ENCODE measurements around the gene ACTL9. TPM values are rescaled to one million over a fixed set of nuclear protein-coding genes. Genes with fewer than 3 reads are reported as not detected.
"Not testable (repeated sequence)": the region's sequence is repeated elsewhere in the genome, so short reads cannot be mapped to it uniquely, and the experiment has no call there.

The ACTL9 gene, protein sequence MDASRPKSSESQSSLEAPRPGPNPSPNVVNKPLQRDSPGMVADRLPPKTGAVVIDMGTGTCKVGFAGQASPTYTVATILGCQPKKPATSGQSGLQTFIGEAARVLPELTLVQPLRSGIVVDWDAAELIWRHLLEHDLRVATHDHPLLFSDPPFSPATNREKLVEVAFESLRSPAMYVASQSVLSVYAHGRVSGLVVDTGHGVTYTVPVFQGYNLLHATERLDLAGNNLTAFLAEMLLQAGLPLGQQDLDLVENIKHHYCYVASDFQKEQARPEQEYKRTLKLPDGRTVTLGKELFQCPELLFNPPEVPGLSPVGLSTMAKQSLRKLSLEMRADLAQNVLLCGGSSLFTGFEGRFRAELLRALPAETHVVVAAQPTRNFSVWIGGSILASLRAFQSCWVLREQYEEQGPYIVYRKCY
- total RNA-seq (2013), result not detected
- polyA plus RNA-seq, result not detected
- polyA minus RNA-seq, result not detected in 2 replicates
- 0 to 0.23 (median 0) reads per million in 11 experiments for total RNA-seq

DNA sequence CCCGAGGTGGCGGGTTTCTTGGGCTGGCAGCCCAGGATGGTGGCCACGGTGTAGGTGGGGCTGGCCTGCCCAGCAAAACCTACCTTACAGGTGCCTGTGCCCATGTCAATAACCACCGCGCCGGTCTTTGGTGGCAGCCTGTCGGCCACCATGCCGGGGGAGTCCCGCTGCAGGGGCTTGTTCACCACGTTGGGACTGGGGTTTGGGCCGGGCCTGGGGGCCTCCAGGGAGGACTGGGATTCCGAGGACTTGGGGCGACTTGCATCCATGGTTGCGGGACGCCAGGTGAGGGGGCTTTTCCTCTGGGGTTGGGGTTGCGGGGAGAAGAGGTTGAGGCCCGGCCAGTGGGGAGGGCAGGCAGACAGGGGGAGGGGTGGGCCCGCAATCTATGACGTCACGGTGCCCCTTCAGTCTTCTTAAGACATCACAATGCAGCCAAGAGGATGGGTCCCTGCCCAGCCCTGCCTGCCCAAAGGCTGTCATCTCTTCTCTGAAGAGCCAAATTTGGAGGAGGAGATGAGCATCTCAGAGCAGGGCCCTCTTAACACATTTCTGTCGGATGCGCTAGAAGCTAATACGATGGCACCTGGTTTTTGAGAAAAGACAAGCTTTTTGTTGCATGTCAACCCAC, at the start of gene ACTL9:
Gene ACTL9, minus strand, starts transcription at position 363 of the 631 bp plus-strand sequence. Its CDS starts 94 bp downstream, at position 269.
- TF ChIP-seq, protein P1, sequence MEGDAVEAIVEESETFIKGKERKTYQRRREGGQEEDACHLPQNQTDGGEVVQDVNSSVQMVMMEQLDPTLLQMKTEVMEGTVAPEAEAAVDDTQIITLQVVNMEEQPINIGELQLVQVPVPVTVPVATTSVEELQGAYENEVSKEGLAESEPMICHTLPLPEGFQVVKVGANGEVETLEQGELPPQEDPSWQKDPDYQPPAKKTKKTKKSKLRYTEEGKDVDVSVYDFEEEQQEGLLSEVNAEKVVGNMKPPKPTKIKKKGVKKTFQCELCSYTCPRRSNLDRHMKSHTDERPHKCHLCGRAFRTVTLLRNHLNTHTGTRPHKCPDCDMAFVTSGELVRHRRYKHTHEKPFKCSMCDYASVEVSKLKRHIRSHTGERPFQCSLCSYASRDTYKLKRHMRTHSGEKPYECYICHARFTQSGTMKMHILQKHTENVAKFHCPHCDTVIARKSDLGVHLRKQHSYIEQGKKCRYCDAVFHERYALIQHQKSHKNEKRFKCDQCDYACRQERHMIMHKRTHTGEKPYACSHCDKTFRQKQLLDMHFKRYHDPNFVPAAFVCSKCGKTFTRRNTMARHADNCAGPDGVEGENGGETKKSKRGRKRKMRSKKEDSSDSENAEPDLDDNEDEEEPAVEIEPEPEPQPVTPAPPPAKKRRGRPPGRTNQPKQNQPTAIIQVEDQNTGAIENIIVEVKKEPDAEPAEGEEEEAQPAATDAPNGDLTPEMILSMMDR (IDR thresholded peaks at IDR 0.05), result no peak
- Mint-ChIP-seq H3K4me1 (peaks cover 29% of the 10 kb centered on the region), H3K36me3 (no peaks in the 10 kb centered on the region), H3K27me3 (ENCODE audit: low read depth in 3 of 3) (peaks cover 17 to 57% (median 28%) of the 10 kb centered on the region in 3 donors), H3K4me3 (peak within 1 kb of the TSS in 1 of 2 donors; percentile 28), H3K9me3 (peaks cover 0 to 5% (median 0%) of the 10 kb centered on the region in 7 donors), H3K27ac (no peak within 1 kb of the TSS)
- WGBS (ENCODE audit: insufficient coverage), result 79% methylated on average over 22 of the region's 23 CpGs
- no peaks in the 10 kb centered on the region for H3K79me2 ChIP-seq (ENCODE audit: insufficient read depth, low read length)
- no peaks in the 10 kb centered on the region for H4K20me1 ChIP-seq (ENCODE audit: insufficient read depth, low read length)
- H3K27me3 ChIP-seq (ENCODE audit: control insufficient read depth in 2 of 2, insufficient read depth in 2 of 2, low read length in 2 of 2), result no peaks in the 10 kb centered on the region
- H3K9ac ChIP-seq (ENCODE audit: insufficient read depth, low read length, poor library complexity, severe bottlenecking), result no peak within 1 kb of the TSS
- DNase-seq, result no peak
- H3K27ac ChIP-seq (ENCODE audit: low read depth in 1 of 2, low read length in 2 of 2), result no peak within 1 kb of the TSS
- no peaks in the 10 kb centered on the region for H3K9me3 ChIP-seq (replicated peaks in 1 of 2; ENCODE audit: control insufficient read depth in 1 of 2, insufficient read depth in 1 of 2, low read length in 2 of 2)
- H3K4me1 ChIP-seq (ENCODE audit: control insufficient read depth in 1 of 2, insufficient read depth in 2 of 2, low read length in 2 of 2), result peaks cover 15 to 26% of the 10 kb centered on the region in 2 donors
- no peak within 1 kb of the TSS for H2AFZ ChIP-seq (ENCODE audit: insufficient read depth, low read depth, low read length, poor library complexity, severe bottlenecking)
- no peak within 1 kb of the TSS for H3K4me3 ChIP-seq (replicated peaks in 1 of 3; ENCODE audit: low read depth in 2 of 3, low read length in 3 of 3)
- no peak within 1 kb of the TSS for H3K4me2 ChIP-seq (replicated peaks; ENCODE audit: extremely low read depth, low read length, poor library complexity, severe bottlenecking)
- intact Hi-C loops (cut with micrococcal nuclease), result loop anchor here in 1 of 2 donors (10.0 kb wide), 1 partner anchor 84 kb away; the partner anchor contains the start of gene ADAMTS10
- H3K36me3 ChIP-seq (replicated peaks in 1 of 2; ENCODE audit: control insufficient read depth in 1 of 2, insufficient read depth in 2 of 2, low read length in 2 of 2), result no peaks in the 10 kb centered on the region

DNA sequence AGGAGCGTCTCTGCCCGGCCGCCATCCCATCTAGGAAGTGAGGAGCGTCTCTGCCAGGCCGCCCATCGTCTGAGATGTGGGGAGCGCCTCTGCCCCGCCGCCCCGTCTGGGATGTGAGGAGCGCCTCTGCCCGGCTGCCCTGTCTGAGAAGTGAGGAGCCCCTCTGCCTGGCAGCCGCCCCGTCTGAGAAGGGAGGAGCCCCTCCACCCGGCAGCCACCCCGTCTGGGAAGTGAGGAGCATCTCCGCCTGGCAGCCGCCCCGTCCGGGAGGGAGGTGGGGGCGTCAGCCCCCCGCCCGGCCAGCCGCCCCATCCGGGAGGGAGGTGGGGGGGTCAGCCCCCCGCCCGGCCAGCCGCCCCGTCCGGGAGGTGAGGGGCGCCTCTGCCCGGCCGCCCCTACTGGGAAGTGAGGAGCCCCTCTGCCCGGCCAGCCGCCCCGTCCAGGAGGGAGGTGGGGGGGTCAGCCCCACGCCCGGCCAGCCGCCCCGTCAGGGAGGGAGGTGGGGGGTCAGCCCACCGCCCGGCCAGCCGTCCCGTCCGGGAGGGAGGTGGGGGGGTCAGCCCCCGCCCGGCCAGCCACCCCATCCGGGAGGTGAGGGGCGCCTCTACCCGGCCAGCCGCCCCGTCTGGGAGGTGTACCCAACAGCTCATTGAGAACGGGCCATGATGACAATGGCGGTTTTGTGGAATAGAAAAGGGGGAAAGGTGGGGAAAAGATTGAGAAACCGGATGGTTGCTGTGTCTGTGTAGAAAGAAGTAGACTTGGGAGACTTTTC, 40.9 kb upstream of the ACTL9 start:
- H3K9me3 Mint-ChIP-seq; H3K9me3 ChIP-seq (replicated peaks in 1 of 2; ENCODE audit: control insufficient read depth in 1 of 2, insufficient read depth in 1 of 2, low read length in 2 of 2); intact Hi-C loops (cut with micrococcal nuclease); H3K4me3 Mint-ChIP-seq; DNase-seq; H3K36me3 Mint-ChIP-seq; H3K27ac Mint-ChIP-seq; H3K27me3 Mint-ChIP-seq (ENCODE audit: low read depth in 3 of 3); H3K79me2 ChIP-seq (ENCODE audit: insufficient read depth, low read length); H2AFZ ChIP-seq (ENCODE audit: insufficient read depth, low read depth, low read length, poor library complexity, severe bottlenecking); H3K4me1 Mint-ChIP-seq; H3K36me3 ChIP-seq (replicated peaks in 1 of 2; ENCODE audit: control insufficient read depth in 1 of 2, insufficient read depth in 2 of 2, low read length in 2 of 2); H3K27me3 ChIP-seq (ENCODE audit: control insufficient read depth in 2 of 2, insufficient read depth in 2 of 2, low read length in 2 of 2); H3K27ac ChIP-seq (ENCODE audit: low read depth in 1 of 2, low read length in 2 of 2); H3K4me1 ChIP-seq (ENCODE audit: control insufficient read depth in 1 of 2, insufficient read depth in 2 of 2, low read length in 2 of 2); H3K9ac ChIP-seq (ENCODE audit: insufficient read depth, low read length, poor library complexity, severe bottlenecking); H3K4me3 ChIP-seq (replicated peaks in 1 of 3; ENCODE audit: low read depth in 2 of 3, low read length in 3 of 3); H3K4me2 ChIP-seq (replicated peaks; ENCODE audit: extremely low read depth, low read length, poor library complexity, severe bottlenecking); H4K20me1 ChIP-seq (ENCODE audit: insufficient read depth, low read length): not testable (repeated sequence)
- WGBS (ENCODE audit: insufficient coverage), result 77% methylated on average over 5 of the region's 55 CpGs

All from CD14-positive monocyte (primary cell).